IPS-18c (cell line): ENCODE results near the gene SLC9A9.

ENCODE experiments used
- H3K4me3 ChIP-seq: 2 replicates; pipeline ENCODE4 v1.7.0; 2013; ENCODE audit warnings: low read depth, mild to moderate bottlenecking, low read length, moderate library complexity; ENCODE audit not compliant: insufficient read depth
- H3K9me3 ChIP-seq: one replicate; pipeline ENCODE4 v1.6.1; 2013; ENCODE audit warnings: mild to moderate bottlenecking, low read length, moderate library complexity; ENCODE audit not compliant: control insufficient read depth, insufficient read depth

SLC9A9 gene

DNA sequence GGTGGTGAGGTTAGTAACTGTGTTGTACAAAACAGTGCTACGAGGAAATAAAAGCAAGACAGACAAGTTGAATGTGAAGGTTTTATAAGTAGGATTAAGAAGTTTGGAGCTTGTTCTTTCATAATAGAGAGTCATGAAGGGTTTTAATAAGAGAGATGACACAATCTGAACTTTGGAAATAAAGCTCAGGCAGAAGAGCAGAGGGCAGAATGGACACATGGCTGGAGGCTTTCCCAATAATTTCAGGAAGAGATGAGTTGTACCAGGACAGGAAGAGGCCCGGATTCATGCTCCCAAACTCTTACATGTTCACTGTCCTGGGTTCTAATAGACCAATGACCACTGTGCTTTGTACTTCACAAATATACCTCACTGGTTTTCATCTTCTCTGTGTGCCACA, 194.8 kb downstream of the SLC9A9 start:
- no peaks in the 10 kb centered on the region for H3K9me3 ChIP-seq
- no peak overlapping the region for H3K4me3 ChIP-seq

DNA sequence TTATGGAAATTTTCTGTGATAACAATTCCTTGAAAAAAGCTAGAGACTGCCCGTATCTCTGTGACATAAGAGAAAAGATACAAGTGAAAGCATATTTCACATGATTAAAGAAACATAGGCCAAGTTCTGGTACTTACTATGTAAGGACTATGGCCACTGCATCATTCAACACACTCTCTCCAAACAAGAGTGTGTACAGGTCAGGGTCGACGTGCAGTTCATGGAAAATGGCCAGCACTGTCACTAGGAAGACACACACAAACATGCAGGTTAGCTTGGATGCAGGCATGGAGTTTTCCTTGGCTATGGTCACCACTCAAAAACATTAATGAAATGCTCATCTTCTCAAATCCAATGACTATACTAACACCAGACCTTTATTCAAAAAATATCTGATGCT, 196.2 kb downstream of the SLC9A9 start:
- H3K4me3 ChIP-seq = no peak overlapping the region
- H3K9me3 ChIP-seq = no peaks in the 10 kb centered on the region

DNA sequence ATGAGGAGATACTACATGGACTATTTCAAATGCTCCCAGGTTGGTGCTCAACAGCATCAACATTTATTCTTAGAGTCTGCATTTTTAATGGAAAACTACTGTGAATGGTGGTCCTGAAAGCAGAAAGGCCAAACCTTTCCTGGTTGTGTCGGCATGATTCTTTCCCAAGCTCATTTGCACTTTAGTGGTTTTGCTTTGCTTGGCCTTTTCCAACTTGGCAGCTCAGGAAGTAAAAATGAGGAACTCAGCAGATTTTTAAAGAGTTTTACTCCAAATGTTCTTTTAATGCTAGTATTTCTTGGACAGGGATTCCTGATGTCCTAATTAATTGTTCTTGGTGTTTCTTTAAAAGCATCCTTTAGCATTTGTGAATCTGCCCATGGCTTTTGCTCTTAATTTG, 197.4 kb downstream of the SLC9A9 start:
- Histone ChIP-seq H3K9me3 (no peaks in the 10 kb centered on the region), H3K4me3 (no peak overlapping the region)

DNA sequence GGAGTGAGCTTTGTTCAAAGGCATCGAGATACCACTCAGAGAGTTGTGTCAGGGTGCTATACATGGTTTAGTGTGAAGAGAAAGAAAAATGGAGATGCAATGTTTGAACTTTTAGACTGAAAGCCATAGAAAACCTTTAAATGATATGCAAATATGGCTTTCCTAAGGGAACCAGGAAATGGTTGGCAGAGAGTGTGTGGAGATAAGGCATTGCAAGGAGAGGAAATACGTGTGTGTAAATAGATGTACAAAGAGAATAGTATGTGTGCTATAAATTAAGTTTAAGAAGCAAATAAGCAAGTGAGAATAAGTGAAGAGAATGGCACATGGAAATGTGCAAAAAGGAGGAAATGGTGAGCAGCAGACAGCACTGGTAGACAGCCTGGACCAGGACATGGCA, 198.1 kb downstream of the SLC9A9 start:
- no peaks in the 10 kb centered on the region for H3K9me3 ChIP-seq
- H3K4me3 ChIP-seq = no peak overlapping the region

DNA sequence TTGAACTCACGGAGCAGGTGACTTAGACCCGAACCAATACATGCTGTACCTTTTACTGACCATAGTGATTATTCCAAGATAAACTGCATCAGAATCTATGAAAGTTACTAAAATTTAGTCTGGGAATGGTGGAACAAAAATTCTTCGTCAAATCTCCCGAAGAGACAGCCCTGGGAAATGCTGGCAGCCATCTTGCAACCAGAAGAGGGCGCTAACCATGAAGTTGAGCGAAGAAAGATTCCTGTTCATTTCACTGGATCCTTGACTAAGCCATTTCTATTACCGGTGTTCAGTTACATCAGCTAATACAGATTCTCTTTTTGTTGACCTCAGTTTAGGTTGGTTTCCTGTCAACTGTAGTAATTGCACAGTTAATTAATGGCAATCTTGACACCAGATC, 199.6 kb downstream of the SLC9A9 start:
- Histone ChIP-seq H3K9me3 (no peaks in the 10 kb centered on the region), H3K4me3 (no peak overlapping the region)

DNA sequence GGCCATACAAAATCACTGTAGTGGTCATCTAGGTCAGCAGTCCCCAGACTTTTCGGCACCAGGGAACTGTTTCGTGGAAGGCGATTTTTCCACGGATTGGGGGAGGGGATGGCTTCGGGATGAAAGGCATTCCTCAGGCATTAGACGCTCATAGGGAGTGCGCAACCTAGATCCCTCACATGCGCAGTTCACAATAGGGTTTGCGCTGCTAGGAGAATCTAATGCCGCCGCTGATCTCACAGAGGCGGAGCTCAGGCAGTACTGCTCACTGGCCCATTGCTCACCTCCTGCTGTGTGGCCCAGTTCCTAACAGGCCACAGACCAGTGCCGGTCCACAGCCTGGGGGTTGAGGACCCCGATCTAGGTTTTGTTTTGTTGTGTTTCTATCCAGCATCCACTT, 200.1 kb downstream of the SLC9A9 start:
- no peaks in the 10 kb centered on the region for H3K9me3 ChIP-seq
- no peak overlapping the region for H3K4me3 ChIP-seq

DNA sequence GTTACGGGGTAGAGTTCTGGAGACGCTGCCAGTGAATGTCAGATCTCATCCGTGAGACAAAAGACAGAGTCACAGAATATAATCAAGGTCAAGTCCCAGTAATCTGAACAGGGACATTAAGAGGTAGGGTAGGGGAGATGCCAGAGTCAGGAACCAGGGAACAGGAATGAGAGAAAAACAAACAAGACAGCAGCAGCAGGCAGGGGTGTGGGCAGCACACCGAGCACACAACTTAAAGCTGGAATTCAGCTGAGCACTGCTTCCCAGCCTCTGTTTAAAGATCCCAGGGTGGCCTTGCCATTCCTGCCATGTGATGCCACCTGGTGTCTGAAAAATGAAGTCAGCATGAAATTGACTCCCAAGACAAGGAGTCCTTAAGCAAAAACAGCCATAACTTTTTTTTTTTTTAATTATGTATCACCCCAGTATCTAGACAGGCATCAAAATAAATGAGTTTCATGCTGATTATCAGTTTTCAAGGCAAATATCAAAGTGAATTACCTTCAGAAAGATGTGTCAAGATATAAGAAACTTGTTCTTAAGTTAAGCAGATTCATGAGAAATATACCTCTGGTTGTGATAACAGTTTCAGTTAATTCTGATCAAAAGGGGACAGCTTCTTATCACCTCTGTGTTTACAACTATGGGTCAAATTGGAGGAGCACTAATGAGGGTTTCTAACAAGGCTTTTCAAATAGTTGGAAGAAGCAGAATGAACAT, 203.7 kb downstream of the SLC9A9 start:
- H3K9me3 ChIP-seq = no peaks in the 10 kb centered on the region

DNA sequence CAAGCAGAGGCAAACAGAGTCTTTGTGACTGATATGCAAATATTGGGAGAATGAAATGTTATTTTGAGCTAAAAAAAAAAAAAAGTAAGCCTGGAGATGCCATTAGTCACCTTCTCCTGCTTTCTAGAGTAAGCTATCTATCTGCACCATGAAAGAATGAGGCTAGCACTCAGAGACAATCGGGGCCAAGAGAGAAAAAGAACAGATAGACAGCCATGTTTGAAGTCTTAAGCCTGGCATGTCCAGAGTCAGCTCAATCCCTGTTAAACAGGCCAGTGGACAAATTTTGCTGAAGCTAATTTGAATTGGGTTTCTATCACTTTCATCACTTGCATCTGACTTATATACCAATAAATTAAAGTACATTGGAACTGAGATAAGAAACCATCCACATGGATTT, 204.4 kb downstream of the SLC9A9 start:
- no peaks in the 10 kb centered on the region for H3K9me3 ChIP-seq
- H3K4me3 ChIP-seq = no peak overlapping the region

More for the DNA sequence above, 203.7 kb downstream of the SLC9A9 start:
- H3K4me3 ChIP-seq = no peak overlapping the region

DNA sequence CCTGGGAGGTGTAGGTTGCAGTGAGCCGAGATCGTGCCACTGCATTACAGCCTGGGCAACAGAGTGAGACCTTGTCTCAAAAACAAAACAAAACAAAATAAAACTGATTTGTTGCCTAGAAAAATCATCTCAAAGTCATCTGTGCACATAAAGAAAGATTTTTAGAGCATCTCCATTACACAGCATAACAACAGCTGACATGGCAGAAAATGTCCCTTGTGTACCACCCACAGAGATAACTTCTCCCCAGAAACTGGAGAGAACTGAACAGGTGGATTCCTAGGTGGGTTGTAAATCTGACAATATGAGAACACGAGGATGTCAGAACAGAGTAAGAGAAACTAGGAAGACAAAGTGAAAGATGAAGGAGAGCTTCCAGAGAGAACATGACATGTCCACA, 207.5 kb downstream of the SLC9A9 start:
- H3K9me3 ChIP-seq = no peaks in the 10 kb centered on the region
- no peak overlapping the region for H3K4me3 ChIP-seq

DNA sequence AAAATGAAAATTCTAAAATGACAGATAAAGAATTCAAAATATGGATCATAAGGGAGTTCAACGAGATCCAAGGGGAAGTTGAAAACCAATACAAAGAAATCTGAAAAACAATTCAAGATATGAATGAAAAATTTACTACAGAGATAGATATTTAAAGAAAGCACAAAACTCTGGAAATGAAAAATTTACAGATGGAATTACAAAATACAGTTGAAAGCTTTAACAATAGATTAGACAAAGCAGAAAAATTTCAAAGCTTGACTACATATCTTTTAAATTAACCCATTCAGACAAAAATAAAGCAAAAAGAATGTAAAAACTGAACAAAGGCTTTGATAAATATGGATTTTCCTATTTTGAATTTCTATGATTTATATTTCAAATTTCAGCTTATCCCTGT, 211.1 kb downstream of the SLC9A9 start:
- Histone ChIP-seq H3K4me3 (no peak overlapping the region), H3K9me3 (no peaks in the 10 kb centered on the region)

DNA sequence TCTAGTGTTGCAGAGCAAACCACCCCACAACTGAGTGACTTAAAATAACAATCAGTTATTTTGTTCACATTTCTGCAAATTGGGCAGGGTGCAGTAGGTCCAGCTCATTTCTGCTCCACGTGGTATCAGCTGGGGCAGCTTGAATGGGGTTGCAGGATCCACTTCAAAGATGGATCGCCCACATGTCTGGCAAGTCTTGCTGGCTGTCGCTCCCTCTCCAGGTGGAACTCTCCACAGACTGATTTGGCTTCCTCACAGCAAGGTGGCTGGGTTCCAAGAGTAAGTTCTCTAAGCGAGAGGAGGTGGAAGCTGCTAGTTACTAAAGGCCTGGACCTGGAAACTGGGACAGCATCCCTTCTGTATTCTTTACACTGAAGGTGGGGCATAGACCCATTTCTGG, 213.3 kb downstream of the SLC9A9 start:
- Histone ChIP-seq H3K4me3 (no peak overlapping the region), H3K9me3 (no peaks in the 10 kb centered on the region)

DNA sequence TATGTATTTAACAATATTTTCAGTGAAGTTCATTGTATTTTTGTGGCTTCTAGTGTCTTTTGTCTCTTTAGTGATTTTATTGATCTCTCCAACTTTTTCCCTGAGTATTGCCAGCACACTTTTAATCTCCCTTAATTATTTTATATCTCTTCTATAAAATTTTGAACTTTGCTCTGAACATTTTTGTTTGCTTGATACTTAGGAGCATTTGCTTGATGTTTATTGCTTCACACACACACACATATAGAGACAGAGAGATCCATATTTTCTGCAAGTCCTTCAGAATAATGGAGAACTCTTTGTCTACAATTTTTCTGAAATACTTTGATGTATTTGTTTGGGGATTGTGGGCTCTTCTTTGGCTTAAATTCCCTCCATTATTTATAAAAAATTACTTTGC, 213.8 kb downstream of the SLC9A9 start:
- H3K4me3 ChIP-seq = no peak overlapping the region
- H3K9me3 ChIP-seq = no peaks in the 10 kb centered on the region

DNA sequence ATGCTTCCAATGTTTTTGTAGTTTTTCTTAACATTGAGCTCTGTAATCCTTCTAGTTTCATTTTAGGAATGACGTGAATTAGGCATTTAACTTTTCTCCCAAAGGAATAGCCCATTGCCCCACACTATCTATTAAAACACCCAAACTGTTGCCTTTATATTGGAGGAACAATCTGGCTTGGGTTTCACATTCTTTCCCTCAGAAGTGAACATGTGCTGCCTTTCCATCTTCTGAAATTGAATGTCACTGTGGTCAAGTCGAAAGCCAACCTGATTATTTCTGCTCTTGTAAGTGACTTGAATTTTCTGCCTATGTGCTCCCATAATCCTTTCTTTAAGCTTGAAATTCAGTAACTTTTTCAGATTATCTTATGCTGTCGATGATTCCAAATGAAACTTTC, 214.5 kb downstream of the SLC9A9 start:
- Histone ChIP-seq H3K9me3 (no peaks in the 10 kb centered on the region), H3K4me3 (no peak overlapping the region)

DNA sequence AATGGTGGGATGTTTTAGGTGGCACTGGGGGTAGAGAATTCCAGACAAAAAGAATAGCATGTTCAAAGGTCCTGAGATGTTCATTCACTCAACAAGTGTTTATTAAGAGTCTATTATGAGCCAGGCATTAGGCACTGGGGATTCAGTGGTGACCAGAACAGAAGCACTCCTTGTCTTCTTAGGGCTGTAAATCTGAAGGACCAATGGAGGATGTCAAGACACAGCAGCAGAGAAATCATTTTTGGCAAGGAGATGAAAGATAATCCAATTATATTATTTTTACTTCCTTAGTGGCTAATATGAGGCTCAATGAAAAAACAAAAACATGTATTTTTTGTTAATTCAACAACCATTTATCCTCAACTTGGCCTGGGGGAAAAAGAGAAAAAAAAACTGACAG, 218.5 kb downstream of the SLC9A9 start:
- H3K9me3 ChIP-seq = no peaks in the 10 kb centered on the region

DNA sequence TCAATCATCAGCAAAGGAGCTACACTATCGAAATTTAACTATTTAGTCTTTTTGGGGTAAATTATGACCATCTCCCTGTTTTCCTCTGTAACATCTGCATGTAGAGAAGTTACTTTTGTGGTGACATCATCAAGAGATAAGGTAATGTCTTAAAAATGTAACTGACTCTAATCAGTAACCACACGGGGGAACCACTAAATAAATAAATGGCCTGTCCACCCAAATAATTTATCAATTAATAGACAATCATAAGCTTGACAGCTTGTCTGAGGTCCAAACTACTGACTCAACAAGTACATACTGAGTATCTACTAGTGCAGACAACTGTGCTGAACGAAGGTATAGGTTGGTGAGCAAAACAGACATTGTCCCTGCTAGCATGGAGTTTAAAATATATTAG, 219.3 kb downstream of the SLC9A9 start:
- H3K4me3 ChIP-seq = no peak overlapping the region
- H3K9me3 ChIP-seq = no peaks in the 10 kb centered on the region

More for the DNA sequence above, 218.5 kb downstream of the SLC9A9 start:
- H3K4me3 ChIP-seq = no peak overlapping the region

DNA sequence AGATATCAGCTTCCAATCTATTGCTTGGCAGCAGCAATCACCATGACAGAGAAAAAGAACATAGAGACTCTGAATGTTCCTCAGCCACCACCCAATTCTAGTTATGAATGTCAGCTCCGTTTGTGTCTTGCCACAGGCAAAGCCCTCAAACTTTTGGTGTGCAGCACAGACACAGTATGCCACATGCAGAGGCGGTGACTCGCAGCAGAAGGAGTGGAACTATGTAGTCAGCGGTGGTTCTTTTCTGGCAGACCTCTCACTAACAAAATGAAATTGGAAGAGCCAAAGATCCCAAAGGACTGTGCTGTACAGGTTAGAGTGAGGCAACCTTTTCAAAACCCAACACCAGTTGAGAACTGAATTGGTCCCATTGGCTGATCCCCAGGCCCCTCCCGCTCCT, 220.9 kb downstream of the SLC9A9 start:
- no peaks in the 10 kb centered on the region for H3K9me3 ChIP-seq
- H3K4me3 ChIP-seq = no peak overlapping the region

DNA sequence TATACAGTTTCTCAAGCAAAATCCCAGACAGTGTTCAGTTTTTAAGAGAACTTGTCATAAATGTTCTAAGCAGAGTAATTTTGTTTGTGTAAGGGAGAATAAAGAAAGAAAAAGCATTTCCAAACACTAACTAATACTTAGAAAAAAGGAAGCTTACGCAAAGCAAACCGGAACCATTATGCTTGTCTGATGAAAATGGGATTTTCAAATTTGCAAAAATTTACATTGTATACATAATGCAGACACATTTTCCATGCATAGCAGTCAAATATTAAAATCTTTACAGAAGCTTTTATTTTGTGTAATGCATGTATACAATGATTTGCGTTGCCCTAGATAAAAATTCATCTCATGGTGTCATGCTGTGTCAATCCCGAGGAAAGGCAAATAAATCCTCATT, 229.0 kb downstream of the SLC9A9 start:
- no peak overlapping the region for H3K4me3 ChIP-seq
- H3K9me3 ChIP-seq = peaks cover 5% of the 10 kb centered on the region

DNA sequence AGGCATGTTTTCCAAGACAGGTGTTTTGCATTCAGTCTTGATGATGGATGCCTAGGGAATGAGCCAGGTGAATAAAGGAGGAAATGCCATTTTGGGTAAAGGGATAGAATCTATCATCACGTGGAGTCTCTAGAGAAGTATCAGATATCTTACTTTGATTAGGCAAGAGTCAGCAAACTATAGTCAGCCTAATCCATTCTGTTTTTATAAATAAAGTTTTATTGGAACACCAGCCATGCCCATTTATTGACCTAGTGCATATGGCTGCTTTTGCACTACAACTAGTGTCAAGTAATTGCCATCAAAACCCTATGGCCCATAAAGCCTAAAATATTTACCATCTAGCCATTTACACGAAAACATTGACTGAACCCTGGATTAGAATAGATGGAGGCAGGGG, 231.2 kb downstream of the SLC9A9 start:
- H3K9me3 ChIP-seq = peaks cover 5% of the 10 kb centered on the region
- no peak overlapping the region for H3K4me3 ChIP-seq

DNA sequence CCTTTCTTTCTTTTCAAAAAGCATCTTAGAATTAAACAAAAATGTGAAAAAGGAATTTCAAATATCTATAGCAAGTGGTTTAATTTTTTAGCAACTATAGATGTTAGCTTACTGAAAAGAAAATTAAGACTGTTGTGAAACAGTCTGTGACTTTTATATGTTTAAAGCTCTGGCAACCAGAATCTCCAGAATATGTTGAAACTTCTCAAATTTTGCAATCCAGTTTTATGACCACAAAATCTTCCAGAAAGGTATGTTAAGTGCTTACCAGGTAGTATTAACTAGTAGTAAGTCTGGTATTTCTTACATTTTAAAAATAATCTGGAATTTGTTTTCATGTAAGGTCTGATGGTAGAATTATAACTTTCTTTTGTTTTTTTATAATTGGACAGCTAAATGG, 235.0 kb downstream of the SLC9A9 start:
- Histone ChIP-seq H3K9me3 (no peaks in the 10 kb centered on the region), H3K4me3 (no peak overlapping the region)
